Stimulated activated CD4-positive, alpha-beta T cell treated with anti-CD3 and anti-CD28 coated beads, Interleukin-1b, Interleukin-23, amount 100 ng/mL, for 24 hours (primary cell): ENCODE results near the gene FRMD3.

Experiments used
- DNase-seq, 4 experiments: peaks; one replicate each; pipeline ENCODE4 v3.0.0-alpha.2; 2020; ENCODE audit warnings: low read depth in 4 of 4, low spot score in 1 of 4

The FRMD3 gene

DNA sequence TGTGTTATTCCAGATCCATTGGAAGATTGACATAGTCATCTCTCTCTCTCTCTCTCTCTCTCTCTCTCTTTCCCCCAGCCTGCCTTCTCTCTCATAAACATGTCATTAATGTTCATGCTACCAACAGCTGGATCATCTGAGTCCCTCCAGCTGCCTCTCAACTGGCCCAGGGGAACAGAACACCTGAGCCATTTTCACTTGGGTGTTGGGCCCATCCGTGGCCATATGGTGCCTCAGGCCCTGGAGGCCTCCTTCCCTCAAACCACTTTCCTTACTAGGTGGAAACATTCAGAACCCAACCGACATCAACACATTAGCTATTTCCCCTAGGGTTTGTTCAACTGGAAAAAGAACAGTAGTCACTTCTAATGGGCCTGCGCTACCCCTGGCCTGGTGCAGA is 196.2 kb downstream of the FRMD3 start:
- DNase-seq: no peak

DNA sequence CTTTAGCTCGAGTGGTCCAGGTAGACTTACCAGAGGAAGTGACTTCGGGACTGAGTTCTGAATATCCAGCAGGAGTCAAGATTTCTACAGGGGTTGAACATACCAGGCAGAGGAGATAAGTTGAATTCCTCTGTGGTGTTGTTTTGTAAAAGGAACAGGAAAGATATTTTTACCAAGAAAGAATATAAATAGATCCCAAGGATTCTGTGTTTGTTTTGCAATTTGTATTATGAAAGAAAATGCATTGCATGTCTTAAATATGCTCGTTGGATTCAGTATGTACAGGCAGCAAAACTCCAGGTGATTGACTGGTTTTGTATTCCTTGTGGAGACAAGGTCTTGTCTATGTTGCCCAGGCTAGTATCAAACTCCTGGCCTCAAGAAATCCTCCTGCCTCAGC is 197.8 kb downstream of the FRMD3 start:
- no peak for DNase-seq

DNA sequence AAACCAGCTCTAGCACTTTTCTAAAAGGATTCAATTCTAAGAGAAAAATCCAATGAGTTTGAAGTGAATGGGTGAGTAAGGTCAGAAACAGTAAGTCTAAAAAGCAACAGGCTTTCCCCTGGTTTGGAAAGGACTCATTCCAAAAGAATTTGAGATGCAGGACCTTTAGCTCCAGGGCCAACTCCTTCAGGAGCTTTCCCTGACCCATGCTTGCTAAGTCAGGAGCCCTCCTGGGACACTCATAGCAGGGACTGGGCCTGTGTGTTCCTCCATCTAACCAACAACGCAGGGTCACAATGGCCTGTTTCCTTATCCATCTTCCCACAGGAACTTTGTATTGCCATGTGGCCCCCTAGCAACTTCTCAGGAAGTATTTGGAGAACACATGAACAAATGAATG is 198.8 kb downstream of the FRMD3 start:
- DNase-seq: no peak

DNA sequence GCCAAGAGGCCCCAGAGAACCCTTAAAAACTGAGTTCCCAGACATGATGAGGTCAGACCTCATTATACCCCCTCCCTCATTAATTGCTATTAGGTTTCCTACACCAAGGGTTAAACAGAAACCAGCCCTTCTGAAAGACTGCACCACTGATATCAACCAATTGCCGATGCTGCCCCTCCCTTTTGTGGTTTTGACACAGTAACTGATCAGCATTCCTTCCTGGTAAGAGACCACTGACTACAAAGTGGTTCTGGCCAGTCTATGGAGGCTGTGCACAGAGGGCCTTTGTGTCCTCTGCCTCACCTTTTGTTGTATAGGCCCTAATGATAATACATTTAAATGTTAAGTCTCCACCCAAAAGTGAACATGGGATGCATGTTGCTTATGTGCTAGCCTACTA is 201.5 kb downstream of the FRMD3 start:
- DNase-seq: no peak

DNA sequence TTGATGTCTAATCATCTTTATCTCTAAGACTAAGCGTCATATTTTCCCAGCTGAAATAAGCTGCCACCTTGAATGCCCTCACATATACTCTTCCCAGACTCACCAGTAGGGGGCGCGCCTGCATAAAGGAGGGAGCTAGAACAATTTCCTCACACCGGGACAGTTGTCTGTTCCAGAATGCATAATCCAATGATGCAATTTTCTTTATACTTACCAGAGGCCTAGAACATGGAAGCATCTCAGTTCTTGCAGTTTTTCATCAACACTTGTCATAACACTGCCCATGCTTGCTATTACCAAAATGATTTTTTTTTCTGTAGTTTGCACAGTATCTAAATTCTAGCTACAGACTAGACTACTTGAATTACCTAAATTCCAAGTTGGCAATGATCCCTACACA is 203.9 kb downstream of the FRMD3 start:
- peak; percentile 50 to 56 (median 52) for DNase-seq

DNA sequence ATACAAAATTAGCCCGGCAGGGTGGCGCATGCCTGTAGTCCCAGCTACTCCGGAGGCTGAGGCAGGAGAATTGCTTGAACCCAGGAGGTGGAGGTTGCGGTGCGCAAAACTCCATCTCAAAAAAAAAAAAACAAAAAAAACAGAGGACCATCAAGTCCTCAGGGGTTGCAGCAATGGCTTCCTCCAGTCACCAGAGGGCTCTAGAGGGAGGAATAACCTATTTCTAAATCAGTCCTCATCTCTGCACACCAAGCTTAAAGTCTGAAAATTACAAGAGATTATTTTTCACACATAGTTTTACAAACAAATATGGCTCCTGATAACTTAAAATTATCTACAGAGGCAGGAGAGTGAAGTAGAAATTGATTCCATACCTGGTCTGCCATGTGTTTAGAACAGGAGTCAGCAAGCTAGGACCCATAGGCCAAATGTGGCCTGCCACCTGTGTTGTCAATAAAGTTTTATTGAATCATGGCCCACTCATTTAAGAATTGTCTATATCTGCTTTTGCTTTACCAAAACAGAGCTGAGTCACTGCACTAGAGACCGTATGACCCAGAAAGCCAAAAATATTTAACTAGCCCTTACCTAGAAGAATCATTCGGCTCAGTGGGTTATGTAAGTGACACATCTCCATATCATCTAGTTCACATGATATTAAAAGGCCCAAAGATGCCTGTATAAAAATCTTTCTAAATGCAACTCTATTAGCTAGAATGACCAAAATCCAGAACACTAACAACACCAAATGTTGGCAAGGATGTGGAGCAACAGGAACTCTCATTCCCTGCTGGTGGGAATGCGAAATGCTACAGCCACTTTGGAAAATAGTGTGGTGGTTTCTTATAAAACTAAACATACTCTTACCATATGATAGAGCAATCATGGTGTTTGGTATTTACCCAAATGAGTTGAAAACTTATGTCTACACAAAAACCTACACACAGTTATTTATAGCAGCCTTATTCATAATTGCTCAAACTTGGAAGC is 207.7 kb downstream of the FRMD3 start:
- DNase-seq: no peak

DNA sequence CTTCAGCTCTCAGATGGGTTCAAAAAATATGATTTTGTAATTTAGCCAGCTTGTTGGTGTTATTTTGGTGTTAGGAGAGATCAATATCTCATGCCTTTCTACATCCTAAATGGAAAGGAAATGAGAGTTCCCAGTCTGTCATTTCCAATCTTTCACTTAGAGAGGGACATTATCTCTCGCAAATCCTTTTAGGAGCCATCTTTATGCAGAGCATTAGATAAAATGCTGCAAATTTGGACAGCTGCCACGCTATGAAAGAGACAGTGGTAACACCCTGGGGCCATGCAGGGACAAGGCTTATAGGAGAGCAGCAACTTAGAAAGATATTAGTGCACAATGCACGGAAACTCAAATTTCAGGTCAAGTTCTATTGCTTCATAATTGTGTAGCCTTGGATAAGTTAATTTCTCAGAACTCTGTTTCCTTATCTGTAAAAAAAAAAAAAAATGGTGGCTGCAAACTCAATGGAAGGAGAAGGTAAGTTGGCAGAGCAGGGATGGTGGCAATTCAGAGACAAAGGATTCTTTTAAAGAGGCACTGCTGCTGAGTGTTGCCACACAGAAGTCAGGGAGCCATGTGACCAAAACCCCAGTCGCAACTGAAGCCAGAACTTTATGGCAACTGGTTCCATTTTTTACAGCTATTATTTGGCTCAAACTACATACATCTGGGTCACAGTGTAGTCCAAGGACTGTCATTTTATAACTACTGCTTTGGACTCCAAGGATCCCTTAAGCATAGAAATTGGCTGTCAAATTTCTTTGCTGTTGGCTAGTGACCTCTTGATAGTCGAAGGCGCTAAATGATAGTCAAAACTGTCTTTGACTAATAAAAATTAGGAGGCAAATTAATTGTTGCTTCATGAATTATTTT is 210.2 kb downstream of the FRMD3 start:
- DNase-seq: no peak

DNA sequence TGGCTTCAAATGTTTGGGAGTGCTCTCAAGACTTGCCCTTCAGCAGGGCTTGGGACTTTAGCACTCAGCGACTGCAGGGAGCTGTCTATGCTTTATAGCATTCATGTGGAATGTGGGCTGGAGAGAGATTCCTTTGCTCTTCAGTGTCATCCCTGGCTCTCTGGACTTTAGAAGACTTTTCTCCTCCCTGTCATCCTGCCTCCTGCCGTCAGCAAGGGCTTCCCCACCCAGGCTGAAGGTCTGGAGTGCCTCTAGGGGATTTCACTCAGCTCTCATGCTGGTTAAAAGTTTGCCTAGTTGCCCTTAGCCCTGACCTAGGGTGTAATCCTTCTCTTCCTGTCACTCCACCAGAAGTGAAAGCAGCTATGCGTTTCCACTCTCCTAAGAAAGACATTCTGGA is 210.9 kb downstream of the FRMD3 start:
- no peak for DNase-seq

DNA sequence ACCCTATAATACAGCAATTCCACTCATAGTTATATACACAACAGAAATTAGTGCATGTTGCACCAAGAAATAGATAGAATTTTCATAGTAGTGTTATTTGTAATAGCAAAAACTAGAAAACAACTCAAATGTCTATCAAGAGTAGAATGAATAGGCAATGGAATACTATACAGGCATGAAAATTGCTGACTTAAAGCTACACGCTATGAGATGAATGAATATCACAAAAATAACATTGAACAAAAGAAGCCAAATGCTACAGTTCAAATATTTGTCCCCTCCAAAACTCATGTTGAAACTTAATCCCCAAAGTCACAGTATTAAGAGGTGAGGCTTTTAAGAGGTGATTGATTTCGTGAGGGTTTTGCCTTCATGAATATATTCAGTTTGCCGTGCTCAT is 215.1 kb downstream of the FRMD3 start:
- no peak for DNase-seq

DNA sequence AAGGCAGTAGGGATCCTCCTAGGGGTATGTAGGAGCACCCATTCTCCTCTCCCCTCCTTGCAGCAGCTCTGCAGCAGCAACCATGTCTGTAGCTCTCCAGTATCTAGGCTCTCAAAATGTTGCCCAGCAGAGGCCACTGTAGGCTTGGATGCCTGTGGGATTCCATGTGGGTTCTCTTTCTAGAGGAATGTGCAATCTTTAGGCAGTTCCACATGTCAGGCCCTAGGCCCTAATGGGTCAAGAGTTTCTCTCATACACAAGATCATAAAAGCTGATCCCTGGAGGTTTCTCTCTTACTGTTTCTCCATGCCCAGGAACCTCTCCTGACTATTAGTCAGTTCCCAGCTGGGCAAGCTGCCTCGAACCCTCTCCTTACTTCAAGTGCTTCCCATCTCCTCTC is 215.8 kb downstream of the FRMD3 start:
- no peak for DNase-seq

DNA sequence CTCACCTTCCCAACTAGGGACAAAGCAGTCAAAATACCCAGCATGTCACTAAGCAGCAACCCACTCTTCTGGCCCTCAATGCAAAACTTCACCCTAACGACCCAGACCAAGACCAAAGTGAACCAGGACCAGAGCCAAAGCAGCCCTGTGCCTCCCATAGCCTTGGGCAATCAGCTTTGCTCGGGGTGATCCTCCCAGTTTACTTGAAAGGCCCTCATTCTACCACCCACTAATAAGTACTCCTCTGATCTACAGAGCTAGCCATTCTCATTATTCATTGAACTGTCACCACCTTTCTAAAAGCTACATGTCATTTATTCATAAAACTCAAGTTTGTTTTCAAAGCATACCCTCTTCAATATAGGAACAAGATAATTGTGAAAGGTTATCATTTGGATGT is 221.0 kb downstream of the FRMD3 start:
- no peak for DNase-seq

DNA sequence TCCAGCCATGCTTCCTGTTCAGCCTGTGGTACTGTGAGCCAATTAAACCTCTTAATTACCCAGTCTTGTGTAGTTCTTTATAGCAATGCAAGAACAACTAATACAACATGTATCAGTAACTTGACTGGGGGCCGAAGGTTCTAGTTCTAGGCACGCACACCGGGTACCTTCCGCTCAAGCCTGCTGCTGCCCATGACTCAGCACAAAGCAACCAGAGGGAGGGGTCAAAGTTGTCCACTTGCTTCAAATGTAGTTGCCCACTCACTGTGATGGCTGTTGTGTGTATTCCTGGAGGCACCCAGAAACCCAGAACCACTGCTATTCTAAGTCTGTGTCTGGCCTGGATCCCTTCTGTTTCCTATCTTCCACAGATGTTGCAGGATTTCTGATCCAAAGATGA is 222.6 kb downstream of the FRMD3 start:
- no peak for DNase-seq

DNA sequence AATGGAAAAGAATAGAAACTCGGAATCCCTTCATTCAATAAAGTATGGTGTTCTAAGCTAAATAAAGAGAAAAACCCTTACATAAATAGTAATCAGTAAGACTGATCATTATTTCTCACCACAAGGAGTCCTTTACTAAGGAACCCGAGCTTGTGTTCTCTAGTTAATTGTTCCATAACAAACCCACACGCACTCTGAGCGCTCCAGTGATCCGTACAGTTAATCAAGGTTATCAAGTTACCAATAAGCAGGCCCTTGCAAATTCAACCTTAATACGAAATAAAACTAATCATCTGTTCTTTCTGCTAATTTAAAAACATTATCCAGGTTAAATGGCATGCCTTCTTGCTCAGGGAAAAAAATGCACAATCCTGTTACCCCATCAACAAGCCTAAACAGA is 224.4 kb downstream of the FRMD3 start:
- no peak for DNase-seq

DNA sequence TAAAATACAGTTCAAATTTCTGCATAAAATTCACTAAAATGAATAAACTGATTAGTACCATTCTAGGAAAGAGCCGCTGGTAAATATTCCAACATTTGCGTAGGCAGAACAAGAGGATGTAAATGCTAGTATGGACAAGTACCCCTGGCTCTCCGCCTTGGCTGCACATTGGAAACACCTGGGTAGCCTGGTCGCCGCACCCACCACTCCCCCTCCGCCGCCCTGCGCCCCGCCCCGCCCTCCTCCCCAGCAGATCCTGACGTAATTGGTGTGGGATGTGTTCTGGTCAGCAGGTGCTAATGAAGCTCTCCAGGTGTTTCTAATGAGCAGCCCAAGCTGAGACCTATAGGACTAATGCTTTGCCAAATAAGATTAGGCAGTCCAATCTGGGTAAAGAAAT is 225.7 kb downstream of the FRMD3 start:
- DNase-seq: no peak

DNA sequence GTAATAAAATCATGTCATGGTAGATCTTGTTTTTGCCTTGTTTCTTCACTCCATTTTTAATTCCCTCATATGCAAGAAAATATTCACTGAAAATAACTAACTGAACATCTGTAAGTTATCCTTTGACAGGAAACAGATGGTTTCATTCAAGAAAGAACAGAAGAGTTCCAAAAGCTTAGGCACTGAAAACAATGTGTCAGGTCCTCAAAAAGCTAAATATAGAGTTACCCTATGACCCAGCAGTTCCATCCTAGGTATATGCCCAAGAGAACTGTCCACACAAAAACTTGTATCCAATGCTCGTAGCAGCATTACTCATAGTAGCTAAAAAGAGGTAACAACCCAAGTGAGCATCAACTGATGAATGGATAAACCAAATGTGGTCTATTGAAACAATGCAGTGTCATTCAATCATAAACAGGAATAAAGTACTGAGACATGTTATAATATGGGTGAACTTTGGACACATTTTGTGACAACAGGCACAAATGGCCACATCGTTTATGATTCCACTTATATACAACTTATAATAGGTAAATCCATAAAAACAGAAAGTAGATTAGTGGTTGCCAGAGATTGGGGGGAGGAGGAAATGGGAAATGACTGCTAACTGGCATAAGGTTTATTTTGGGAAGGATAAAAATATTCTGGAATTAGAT is 231.0 kb downstream of the FRMD3 start:
- no peak for DNase-seq

DNA sequence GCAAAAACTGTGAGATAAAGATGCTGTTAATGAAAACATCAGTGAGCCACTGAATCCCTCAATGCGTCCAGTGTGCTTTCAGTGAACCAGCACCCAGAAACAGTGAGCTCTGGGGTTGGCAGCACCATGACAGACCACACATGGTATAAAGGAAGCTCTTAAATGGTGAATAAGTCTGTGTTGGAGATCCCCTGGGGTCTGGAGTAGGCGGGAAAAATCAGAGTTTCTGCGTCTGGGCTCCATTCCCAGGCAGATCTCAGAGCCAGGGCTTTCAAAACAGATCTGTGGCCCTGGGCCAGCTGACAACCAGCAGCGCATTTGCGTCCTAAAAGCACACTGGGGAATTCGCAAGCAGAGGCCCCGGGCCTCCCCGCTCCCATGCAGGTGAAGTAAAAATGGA is 233.5 kb downstream of the FRMD3 start:
- DNase-seq: no peak

DNA sequence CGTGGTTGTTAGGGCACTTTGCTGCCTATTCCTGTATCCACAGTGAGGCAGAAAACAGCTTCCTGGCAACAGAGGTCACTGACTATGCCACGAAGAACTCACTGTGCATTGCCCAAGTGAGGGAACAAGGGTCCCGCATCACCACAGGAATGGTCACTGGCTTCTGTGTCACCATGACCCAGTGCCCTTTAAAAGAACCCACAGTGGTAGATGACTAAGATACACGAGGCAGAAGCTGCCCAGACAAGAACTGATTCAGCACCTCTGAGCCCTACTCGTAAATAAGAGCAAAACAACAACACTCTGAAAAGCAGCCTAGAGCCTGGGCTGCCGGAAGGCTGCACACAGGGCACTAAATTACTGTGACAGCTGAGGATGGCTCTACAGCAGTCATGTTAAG is 238.6 kb downstream of the FRMD3 start:
- no peak for DNase-seq

DNA sequence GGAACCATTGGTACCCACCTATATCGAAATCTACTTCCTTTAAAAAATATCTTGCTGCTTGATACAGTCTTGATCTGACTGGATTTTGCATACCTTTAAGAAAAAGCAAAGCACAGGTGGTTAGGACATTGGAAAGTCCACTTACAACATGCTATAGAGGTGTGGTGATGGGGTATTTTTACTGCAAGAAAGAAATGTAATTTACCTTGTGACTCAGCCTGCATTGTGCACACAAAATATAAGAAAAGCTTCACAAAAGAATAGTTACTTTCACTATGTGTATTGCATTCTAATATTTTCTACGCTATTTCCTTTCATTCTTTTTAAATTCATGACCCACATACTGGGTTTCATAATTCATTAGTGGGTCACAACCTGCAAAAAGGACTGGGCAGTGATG is 239.1 kb downstream of the FRMD3 start:
- no peak for DNase-seq

DNA sequence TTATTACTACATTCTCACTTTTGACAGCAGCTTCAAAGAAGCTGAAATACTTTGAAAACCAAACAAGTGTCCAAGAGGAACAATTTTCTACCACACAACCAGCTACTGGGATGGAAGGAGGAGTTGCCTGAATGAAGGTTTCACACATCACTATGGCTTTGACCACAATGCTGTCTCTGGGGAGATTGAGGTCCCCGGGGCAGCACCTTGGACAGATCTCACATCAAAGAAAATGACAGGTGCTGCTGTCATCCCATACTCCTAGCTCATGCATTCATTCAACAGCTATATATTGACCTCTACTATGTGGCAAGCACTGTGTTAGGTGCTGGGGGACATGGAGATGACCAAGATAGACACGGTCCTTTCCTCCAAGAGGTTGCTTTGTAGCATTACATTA is 242.1 kb downstream of the FRMD3 start:
- DNase-seq: no peak

DNA sequence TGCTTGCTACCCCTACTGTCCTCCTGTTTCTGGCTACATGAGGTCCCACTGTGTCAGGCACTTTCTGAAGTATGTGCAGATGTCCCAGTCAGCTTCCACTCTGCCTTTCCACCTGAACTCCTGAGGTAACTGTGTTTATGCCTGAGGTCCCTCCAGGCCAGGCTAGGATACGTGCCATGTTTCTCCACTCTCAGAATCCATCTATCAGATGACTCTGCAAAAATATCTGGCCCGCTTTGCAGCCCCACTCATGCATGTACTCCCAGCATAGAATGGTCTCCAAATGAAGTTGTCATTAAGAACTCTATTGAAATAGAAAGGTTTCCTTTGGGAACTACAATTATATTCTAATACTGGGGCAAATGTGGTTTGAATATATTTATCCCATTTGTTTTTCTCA is 243.4 kb downstream of the FRMD3 start:
- DNase-seq: no peak

DNA sequence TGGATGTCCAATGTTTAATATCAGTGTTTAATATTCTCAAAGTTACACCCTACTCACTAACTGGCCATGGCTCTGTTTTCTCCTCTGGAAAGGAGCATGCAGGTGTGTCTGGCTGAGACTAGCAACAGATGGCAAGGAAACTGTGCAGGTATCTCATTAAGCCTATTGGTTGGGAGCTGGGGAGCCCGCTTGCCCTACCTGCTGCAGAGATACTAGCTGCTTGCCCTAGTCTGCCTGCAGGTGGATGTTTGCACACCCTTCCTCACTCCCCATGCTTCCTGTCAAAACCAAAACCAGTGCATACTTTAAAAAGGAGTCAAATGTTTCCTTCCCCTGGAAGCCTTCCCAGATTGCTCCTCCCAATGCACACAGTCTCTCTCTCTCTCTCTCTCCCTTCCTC is 247.0 kb downstream of the FRMD3 start:
- DNase-seq: no peak

DNA sequence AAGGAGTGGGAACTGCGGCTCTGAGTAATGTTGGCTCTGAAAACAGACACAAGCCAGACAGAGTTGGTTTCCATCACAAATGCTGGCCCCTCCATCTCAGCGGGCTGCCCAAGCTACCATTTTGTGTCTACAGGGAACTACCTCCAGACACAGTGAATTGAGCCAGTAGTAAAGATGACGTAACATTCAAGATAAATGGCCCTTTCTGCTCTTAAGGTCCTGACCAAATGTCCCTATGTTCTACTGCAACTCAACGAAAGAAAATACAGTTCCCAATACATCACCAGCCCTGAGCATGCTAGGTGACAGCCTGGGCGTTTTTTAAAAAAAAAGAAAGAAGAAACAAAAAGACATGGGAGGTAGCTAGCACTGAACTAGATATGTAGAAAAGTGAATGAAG is 247.5 kb downstream of the FRMD3 start:
- no peak for DNase-seq
